Measurements from ENCODE around the gene CNOT2.

CNOT2 gene

DNA sequence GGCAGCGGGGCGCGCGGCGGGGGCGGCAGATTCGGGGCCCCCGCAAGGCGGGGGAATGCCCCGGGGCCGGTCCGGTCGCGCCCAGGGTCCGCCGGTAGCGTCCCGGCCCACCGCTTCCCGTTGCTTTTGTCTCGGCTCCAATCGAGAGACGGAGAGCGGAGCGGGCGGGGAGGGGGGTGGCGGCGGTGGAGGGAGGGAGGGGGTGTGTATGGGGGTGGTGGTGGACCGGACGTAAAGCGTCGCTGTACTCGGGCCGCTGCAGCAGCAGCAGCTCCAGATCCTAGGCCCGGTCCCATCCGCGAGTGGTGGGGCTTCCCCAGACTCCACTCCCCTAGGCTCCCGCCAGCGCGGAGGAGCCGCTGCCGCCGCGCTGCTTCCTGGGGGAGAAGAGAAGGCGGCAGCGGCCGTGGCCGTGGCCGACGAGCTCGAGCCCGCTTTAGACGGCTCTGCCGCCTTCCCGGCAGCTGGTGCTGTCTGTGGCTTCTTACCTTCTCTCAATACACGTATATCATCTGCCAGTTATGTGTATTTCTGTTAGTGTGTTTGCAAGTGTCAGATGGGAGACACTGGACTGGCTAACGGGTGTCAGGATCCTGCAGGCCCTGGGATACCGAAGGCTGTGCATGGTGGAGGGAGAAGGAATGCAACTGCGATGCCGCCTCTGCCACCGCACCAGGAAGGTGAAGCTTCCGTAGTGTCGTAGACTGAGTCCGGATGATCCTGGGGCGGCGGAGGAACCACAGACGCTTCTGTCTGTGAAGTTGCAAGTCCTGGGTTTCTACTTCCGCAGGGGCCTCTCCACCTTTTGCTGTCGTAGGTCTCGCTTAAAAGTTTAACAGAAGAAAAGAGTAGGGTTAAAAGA, 508 bp downstream of the CNOT2 start:
- peak; percentile 50 for DNase-seq (ENCODE audit: insufficient read length, low spot score)
- FAIRE-seq, result peak; percentile 41
- TF ChIP-seq POLR2A (IDR thresholded peaks at IDR 0.05; ENCODE audit: low read depth, low read length), result no peak

DNA sequence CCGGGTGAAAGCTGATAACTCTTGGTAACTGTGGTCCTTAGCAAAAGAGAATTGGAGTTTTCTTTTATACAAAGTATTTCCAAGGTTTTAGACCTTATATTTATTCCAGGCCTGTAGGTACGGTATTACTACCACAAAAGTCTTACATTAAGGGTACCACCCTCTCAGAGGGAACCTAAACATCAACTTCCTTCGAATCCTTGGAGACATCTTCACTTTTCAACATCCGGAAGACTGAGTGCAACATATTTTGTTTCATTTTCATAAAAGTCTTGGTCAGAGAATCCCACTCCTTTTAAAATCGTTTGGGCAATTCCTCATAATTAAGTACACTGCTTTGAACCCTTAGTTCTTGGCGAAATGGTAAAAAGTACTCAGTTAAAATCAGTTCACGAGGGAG, 1.2 kb downstream of the CNOT2 start:
- no peak for TF ChIP-seq POLR2A (IDR thresholded peaks at IDR 0.05; ENCODE audit: low read depth, low read length)
- DNase-seq (ENCODE audit: insufficient read length, low spot score) (no peak), FAIRE-seq (peak; percentile 30)

DNA sequence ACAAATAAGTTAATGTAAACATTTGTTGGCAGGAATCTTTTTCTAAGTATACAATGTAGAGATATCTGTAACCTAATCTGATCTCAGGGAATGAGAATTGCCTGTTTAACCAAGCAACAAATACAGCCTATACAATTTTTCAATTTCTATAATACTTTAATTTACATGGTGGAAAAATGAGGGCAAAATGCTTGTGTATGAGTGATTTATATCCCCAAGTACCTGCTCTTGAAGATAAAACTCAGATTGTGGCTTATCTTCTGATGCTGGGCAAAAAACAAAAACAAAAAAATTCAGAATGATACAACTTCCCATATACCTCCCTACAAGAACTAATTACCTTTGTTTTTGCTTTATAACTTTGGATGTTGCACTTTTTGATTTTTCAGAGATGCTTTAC, 2.2 kb downstream of the CNOT2 start:
- FAIRE-seq, result no peak
- DNase-seq (ENCODE audit: insufficient read length, low spot score), result no peak
- TF ChIP-seq POLR2A (IDR thresholded peaks at IDR 0.05; ENCODE audit: low read depth, low read length), result no peak

DNA sequence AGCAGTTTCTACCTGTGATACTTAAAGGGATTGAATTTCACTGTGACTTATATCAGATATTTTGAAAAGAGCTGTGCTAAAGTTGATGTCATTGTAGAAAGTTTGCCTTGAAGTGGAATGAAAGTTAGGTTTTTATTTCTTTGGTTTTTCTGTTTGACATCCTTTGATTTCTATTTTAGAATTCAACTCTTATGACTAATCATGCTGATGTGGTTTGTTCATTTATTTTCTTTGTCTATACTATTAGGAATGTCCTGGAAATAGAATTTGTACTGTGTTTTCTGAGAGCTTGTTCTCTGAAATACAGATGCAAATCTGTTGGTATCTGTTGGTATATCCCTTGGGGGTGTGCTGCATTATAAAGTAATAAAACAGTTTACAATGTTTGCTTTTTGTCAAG, 3.3 kb downstream of the CNOT2 start:
- DNase-seq (ENCODE audit: insufficient read length, low spot score), result no peak
- no peak for TF ChIP-seq POLR2A (IDR thresholded peaks at IDR 0.05; ENCODE audit: low read depth, low read length)

DNA sequence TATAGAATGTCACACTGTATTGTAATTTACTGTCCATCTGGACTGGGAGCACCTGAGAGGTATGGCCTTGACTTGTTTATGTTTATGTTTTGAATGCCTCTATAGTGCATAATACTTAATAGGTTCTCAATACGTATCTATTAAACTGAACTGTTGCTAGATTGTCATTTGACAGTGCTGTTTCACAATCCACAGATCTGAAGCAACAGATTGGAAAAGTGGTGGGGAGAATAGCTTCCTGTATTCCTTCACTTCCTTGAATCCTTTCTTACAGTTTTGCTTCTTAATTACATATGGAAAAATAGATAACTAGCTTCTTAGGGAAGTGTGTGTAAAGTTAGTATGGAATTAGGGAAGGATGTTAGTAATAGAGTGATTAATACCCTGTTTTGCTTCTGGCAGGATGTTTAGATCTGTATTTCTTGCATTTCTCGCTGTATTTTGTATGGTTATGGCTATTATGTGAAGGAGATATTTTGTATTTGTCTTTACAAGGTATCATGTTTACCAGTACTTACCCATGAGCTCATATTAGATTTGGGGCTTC, 4.5 kb downstream of the CNOT2 start:
- DNase-seq (ENCODE audit: insufficient read length, low spot score) (no peak), FAIRE-seq (peak; percentile 61)

More for the DNA sequence above, 3.3 kb downstream of the CNOT2 start:
- FAIRE-seq, result no peak

DNA sequence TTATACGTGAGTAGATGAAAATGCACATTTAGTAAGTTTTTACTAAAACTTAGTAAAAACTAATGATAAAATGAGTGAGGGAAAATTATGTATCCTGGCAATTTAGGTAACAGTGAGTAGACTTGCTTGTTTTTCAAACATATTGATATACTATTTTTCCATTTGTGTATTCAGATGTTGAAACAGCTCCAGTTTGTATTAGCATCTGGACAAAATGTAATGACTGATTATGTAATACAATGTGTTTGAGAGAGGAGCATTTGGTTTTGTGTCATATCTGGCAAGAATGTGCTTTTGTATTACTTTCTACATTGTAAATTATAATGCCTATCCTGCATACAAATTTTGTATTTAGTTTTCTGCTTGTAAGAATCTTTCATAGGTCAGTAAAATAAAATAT, 5.6 kb downstream of the CNOT2 start:
- DNase-seq (ENCODE audit: insufficient read length, low spot score) (no peak), FAIRE-seq (no peak)
- no peak for TF ChIP-seq POLR2A (IDR thresholded peaks at IDR 0.05; ENCODE audit: low read depth, low read length)

More for the DNA sequence above, 4.5 kb downstream of the CNOT2 start:
- no peak for TF ChIP-seq POLR2A (IDR thresholded peaks at IDR 0.05; ENCODE audit: low read depth, low read length)

DNA sequence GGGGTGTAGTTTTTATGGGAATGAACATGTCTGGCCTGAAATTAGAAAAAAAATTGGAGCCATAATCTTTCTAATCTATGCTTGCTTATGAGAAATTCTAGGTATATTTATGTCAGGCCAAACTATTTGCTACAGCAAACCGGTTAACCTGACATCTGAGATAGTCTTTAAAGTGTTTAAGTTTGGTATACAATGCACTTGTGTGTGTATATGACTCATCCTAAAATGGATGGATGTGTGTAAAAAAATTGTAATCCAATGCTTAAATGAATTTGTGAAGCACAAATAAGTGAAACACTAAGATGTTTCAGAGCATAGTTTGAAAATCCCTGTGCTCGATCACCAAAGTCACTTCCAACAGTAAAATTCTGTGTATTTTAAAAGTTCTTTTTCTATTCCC, 6.7 kb downstream of the CNOT2 start:
- TF ChIP-seq POLR2A (IDR thresholded peaks at IDR 0.05; ENCODE audit: low read depth, low read length), result no peak
- FAIRE-seq (peak; percentile 43), DNase-seq (ENCODE audit: insufficient read length, low spot score) (no peak)

DNA sequence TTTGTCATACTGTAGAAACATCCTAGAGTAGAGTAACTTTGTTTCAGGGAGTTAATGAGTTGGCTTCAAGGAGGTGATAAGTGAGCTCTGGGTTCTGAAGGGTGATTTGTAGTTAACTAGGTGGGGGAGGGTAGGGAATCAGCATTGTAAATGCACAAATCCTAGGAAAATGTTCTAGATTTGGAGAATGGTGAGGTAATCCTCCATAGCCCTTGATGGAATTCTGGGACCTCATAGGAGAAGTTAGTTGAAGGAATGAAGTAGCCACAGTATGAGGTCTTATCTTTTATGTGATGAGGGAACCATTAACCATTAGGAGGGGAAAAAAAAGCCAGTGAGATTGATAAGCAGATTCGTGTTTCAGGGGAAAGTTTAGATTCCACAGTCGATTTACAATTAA, 8.0 kb downstream of the CNOT2 start:
- TF ChIP-seq POLR2A (IDR thresholded peaks at IDR 0.05; ENCODE audit: low read depth, low read length), result no peak
- no peak for FAIRE-seq
- no peak for DNase-seq (ENCODE audit: insufficient read length, low spot score)

DNA sequence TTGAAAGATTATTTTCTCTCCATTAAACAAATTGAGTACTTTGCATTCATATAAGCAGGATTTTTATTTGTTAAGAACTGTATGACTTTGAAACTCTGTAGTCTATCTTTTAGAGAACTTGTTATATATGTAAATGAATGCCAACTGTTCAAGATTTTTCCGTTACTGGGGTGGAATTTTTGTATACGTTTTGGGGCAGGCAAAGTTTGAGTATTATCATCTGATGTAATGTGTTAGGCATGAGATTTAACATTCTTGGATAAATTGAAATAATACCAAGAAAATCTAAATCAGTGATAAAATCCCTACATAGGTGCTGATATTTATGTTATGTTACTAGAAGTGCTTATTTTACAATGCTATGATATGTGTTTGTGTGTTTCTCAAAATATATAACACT, 8.4 kb downstream of the CNOT2 start:
- no peak for TF ChIP-seq POLR2A (IDR thresholded peaks at IDR 0.05; ENCODE audit: low read depth, low read length)
- FAIRE-seq, result no peak

DNA sequence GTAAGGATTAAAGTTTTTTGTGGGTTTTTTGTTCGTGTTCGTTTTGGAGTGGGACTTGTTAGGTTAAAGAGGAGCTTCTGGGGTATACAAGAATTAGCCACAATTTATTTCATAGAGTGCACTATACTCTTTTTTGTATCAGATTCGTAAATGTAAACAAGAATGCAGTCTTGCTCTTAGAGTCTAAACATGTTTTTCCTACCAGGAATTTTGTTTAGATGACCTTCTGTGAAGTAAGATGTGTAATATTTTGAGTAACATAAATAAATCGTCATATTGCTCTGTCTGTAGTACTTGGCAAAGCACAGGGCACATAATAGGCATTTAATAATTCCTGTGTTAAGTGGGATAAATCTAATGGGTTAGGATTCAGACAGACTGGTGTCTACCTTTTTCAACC, 9.6 kb downstream of the CNOT2 start:
- TF ChIP-seq POLR2A (IDR thresholded peaks at IDR 0.05; ENCODE audit: low read depth, low read length), result no peak
- FAIRE-seq, result no peak
- no peak for DNase-seq (ENCODE audit: insufficient read length, low spot score)

More for the DNA sequence above, 8.4 kb downstream of the CNOT2 start:
- DNase-seq (ENCODE audit: insufficient read length, low spot score), result no peak

DNA sequence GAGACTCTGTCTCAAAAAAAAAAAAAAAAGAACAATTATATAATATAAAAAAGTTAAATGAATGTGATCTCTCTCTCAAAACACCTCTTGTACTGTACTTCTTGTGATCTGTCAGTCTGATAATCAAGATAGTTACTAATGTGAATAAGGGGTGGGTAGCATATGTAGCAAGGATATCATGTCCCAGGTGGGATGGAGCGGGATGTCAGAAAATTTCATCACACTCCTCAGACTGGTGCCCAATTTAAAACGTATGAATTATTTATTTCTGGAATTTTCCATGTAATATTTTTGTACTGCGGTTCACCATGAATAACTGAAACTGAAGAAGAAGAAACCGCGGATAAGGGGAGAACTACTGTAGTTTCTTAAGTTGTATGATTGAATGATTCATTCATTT, 11.0 kb downstream of the CNOT2 start:
- FAIRE-seq (no peak), DNase-seq (ENCODE audit: insufficient read length, low spot score) (no peak)
- TF ChIP-seq POLR2A (IDR thresholded peaks at IDR 0.05; ENCODE audit: low read depth, low read length), result no peak

DNA sequence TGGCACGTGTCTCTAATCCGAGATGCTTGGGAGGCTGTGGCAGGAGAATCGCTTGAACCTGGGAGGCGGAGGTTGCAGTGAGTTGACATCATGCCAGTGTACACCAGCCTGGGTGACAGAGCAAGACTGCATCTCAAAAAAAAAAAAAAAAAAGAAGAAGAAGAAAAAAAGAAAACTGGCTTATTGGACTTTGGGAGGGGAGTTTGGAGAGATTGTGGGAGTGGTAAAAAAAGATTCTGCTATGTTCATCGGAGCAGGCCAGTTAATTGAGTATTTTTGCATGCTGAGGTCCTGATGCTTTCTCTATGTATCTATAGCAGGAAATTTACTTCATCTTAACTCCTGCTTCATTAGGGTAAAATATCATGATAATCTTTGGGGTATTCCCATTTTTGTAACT, 11.6 kb downstream of the CNOT2 start:
- FAIRE-seq, result no peak
- DNase-seq (ENCODE audit: insufficient read length, low spot score), result no peak
- TF ChIP-seq POLR2A (IDR thresholded peaks at IDR 0.05; ENCODE audit: low read depth, low read length), result no peak

DNA sequence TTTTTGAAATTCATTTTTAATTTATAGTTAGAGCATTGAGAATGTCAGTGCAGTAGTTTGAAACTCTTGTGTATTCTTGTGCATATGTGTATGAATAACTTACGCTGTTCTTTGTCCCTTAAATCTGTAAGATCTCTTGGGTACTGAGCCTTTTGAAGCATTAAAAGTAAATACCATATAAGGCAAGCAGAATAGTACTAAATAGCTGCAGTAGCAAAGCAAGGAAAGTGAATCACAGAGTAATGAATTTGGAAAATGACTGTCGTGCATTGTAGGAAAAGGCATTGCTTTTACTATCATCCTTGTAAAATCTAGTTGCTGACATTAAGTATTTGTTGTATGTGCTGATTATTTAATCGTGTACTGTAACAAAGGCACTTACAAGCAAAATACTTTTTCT, 12.1 kb downstream of the CNOT2 start:
- TF ChIP-seq POLR2A (IDR thresholded peaks at IDR 0.05; ENCODE audit: low read depth, low read length), result no peak
- no peak for DNase-seq (ENCODE audit: insufficient read length, low spot score)
- peak; percentile 43 for FAIRE-seq

DNA sequence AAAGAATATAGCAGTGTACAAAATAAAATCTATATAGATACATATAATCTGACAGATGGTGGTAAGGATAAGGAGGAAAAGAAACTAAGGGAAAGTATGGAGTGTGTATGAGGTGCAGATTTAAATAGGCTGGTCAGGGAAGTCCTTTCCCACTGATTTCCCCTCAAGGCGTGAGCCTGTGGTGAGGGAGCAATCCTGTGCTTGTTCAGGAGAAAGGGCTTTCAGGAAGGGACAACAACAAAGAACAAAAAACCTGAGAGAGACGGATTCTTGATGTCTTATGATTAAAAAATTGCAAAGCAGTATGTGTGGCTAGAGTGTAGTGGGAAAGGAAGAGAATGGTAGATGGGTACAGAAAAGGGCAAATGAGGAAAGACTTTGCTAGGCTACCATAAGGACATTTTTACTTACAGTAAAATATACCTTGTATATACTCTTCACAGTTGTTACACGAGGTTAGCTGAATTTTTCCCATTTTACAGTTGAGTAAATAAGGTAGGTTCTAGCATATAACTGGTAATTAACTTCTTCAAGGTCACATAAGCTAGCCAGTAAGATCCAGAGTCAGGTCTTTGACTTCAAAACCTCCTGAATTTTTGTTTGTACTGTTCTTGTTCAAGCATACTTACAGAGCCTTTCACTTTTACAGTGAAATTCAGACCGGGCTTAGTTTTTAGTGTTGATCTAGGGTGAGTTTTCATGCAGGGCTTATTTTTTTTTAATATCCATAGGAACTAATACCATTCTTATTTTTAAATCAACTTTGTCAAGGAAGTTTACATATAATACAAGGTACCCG, 15.6 kb downstream of the CNOT2 start:
- FAIRE-seq (no peak), DNase-seq (ENCODE audit: insufficient read length, low spot score) (no peak)
- no peak for TF ChIP-seq POLR2A (IDR thresholded peaks at IDR 0.05; ENCODE audit: low read depth, low read length)

Data from H54 (cell line).